ENCODE data around the gene TFR2. TPM values are rescaled to one million over a fixed set of nuclear protein-coding genes. Genes with fewer than 3 reads are reported as not detected.

The TFR2 gene
- total and polyA plus RNA-seq, 2 of the 13 experiments (the other 11 are each of a cell fraction or from before 2014, with no cell fraction given): 36.9 to 64.2 TPM

DNA sequence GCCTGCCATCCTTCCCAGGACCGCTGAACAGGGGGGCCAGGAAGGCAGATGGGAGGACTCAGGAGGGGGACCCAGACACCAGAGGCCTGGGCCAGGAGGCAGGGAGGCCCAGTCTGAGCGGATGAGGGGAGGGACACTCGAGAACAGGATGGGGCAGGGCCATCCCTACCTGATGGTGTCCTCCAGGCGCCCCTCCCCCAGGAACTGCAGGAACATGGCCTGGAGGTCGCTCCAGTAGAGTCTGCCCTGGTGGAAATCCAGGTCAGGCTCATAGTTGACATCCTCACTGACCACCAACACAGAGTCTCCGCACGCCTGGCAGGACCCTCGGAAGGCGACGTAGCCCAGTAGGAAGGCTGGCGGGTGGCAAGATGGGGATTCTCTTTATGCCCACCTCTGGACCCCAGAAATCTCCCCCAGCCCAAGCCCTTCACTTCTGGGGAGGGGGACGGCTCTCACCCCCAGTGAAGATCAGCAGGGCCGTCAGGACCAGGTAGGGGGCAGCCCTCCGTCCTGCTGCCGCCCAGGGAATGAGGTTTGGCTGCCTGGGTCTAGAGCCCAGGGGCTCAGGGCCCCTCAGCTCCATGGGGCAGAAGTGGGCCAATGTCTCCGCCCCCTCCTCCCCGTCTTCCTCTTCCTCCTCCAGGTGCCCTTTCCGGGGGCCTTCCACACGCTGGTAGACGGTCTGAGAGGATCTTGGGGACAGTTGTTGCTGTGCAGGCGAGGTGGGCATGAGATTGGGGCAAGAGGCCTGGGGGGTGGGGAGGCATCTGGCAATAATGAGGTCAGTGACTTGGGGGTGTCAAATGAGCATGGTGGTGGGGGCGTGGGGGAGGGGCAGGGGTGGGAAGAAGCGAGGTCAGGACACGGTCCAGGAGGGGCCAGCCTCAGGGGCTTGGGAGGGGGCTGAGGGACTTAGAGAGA lies 573 bp downstream of the TFR2 start (continued):
- TF ChIP-seq, protein P1, sequence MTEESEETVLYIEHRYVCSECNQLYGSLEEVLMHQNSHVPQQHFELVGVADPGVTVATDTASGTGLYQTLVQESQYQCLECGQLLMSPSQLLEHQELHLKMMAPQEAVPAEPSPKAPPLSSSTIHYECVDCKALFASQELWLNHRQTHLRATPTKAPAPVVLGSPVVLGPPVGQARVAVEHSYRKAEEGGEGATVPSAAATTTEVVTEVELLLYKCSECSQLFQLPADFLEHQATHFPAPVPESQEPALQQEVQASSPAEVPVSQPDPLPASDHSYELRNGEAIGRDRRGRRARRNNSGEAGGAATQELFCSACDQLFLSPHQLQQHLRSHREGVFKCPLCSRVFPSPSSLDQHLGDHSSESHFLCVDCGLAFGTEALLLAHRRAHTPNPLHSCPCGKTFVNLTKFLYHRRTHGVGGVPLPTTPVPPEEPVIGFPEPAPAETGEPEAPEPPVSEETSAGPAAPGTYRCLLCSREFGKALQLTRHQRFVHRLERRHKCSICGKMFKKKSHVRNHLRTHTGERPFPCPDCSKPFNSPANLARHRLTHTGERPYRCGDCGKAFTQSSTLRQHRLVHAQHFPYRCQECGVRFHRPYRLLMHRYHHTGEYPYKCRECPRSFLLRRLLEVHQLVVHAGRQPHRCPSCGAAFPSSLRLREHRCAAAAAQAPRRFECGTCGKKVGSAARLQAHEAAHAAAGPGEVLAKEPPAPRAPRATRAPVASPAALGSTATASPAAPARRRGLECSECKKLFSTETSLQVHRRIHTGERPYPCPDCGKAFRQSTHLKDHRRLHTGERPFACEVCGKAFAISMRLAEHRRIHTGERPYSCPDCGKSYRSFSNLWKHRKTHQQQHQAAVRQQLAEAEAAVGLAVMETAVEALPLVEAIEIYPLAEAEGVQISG (CRISPR knock-in tag; IDR thresholded peaks at IDR 0.05): no peak
- TF ChIP-seq ZMYM3 (CRISPR knock-in tag; IDR thresholded peaks at IDR 0.05): no peak

DNA sequence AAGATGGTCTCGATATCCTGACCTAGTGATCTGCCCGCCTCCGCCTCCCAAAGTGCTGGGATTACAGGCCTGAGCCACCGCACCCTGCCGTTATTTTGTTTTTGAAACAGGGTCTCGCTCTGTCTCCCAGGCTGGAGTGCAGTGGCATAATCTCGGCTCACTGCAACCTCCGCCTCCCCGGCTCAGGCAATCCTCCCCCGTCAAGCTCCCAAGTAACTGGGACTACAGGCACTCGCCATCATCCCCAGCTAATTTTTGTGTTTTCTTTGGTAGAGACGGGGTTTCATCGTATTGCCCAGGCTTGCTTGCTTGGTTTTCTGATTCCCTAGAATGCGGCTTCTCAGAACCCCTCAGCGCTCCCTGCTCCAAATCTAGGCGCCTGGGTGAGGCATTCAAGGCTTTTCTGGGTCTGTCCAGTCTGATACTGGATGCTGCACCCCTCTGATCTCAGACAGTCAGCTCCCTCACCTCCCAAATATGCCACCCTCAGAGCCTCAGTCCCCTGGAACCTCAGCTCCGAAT lies 1.3 kb downstream of the TFR2 start:
- in situ Hi-C loops (cut with HindIII; ENCODE audit: extremely low pct_ligation_motif_present, low pct_unique_long_range_greater_than_20kb) (no loop called here), intact Hi-C loops (cut with micrococcal nuclease; ENCODE audit: unreplicated experiment) (no loop called here)
- DNase-seq (ENCODE audit: low spot score) (no peak), FAIRE-seq (no peak), ATAC-seq (no peak)
- Histone ChIP-seq H3K4me2 (ENCODE audit: low read depth, low read length) (peak overlapping the region; percentile 97), H3K79me2 (ENCODE audit: insufficient read depth, low read length) (no peaks in the 10 kb centered on the region), H3K27ac (ENCODE audit: extremely low read length, insufficient read depth, low read length) (peak overlapping the region; percentile 88), H3K9ac (ENCODE audit: insufficient read depth, low read depth, low read length) (no peak overlapping the region), H3K36me3 (replicated peaks in 1 of 2; ENCODE audit: control insufficient read depth in 1 of 2, insufficient read depth in 2 of 2, low read length in 2 of 2) (no peaks in the 10 kb centered on the region), H2AFZ (ENCODE audit: low read length) (no peak overlapping the region), H3K9me3 (ENCODE audit: low read length) (no peaks in the 10 kb centered on the region), H3K4me3 (replicated peaks in 1 of 3; ENCODE audit: insufficient read depth in 1 of 3, low read depth in 2 of 3, low read length in 3 of 3) (peak overlapping the region in 1 of 3 experiments; percentile 84; a peak in 1 of 6 replicates), H4K20me1 (ENCODE audit: insufficient read depth, low read length) (no peaks in the 10 kb centered on the region), H3K27me3 (ENCODE audit: control insufficient read depth in 1 of 2, insufficient read depth in 2 of 2, low read length in 2 of 2) (peaks cover 0 to 2% of the 10 kb centered on the region in 2 experiments; a peak in 2 of 5 replicates), H3K4me1 (ENCODE audit: insufficient read depth, low read length) (peaks cover 41% of the 10 kb centered on the region)
- ChIA-PET POLR2A (interaction anchor here (1.3 to 1.7 kb wide), 2 partner anchors 18 to 42 kb away, joined by 4 read pairs; no protein-coding TSS in a partner anchor), CTCF (ENCODE audit: low intra/inter-chr PET ratio, low total read pairs) (no interaction called here)
- no TSS peak for BruUV-seq (replicated peaks)
- WGBS (ENCODE audit: low lambda C conversion rate): 93% methylated on average over 16 of the region's 17 CpGs
- TF ChIP-seq REL (CRISPR knock-in tag; conservative IDR thresholded peaks at IDR 0.05) (no peak), ZMYM3 (CRISPR knock-in tag; IDR thresholded peaks at IDR 0.05) (no peak), ZNF160 (CRISPR knock-in tag; IDR thresholded peaks at IDR 0.05) (no peak), ZMAT3 (CRISPR knock-in tag; conservative IDR thresholded peaks at IDR 0.05) (no peak)
- TF ChIP-seq, protein P2, sequence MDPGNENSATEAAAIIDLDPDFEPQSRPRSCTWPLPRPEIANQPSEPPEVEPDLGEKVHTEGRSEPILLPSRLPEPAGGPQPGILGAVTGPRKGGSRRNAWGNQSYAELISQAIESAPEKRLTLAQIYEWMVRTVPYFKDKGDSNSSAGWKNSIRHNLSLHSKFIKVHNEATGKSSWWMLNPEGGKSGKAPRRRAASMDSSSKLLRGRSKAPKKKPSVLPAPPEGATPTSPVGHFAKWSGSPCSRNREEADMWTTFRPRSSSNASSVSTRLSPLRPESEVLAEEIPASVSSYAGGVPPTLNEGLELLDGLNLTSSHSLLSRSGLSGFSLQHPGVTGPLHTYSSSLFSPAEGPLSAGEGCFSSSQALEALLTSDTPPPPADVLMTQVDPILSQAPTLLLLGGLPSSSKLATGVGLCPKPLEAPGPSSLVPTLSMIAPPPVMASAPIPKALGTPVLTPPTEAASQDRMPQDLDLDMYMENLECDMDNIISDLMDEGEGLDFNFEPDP (CRISPR knock-in tag; conservative IDR thresholded peaks at IDR 0.05): 0 out of 2 replicates have a peak, but pooled peaks have one; percentile 11
